22Rv1 (cell line): ENCODE data around the gene FBXO42.
A peak's percentile ranks its signal among the peaks of the same experiment; 100 is the strongest.

Experiments used
- H3K27ac ChIP-seq: fragments of 450-650 bp; 2 replicates; pipeline ENCODE4 v1.5.1; 2017
- ZFX ChIP-seq: fragments of 450-650 bp; IDR thresholded peaks from 2 replicates; pipeline ENCODE4 v1.6.1; 2017; ENCODE audit warnings: antibody characterized with exemption, borderline replicate concordance
- TF ChIP-seq, protein P1 (sequence below): fragments of 450-650 bp; IDR thresholded peaks from 2 replicates; pipeline ENCODE4 v1.5.1; 2017; ENCODE audit warnings: mild to moderate bottlenecking

Gene FBXO42

DNA sequence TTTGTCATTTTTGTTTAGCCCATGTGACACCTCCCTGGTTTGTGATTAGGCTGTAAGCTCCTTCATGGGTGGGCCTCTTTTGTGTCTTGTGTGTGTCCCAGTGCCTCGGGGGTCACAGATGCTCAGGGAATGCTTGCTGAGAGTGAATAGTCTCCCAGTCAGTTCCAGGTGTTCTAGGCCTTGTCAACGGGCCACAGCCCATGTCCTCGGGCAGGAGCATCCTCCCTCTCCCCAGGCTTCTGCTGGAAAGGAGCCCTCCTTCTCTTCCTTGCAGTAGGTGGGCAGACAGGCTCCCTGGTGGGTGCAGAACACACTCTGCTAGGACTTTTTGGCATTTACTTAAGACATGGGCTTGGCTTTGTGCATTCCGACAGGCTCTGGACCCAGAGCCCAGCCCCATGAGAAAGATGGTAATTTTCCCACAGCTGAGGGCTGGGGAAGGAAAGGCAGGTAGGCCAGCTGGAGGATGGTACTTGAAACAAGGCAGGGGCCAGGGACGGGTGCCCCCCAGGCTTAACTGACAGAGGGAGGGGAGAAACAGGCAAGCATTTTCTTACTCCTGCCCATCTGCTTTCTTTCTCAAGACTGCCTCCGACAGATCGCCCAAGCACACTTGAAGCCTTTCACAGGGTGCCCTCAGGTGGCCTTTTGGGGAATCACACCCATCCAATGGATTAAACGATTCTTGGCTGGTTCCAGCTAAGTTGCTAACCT is 108.2 kb downstream of the FBXO42 start:
- no peak for TF ChIP-seq ZFX
- TF ChIP-seq, protein P1, sequence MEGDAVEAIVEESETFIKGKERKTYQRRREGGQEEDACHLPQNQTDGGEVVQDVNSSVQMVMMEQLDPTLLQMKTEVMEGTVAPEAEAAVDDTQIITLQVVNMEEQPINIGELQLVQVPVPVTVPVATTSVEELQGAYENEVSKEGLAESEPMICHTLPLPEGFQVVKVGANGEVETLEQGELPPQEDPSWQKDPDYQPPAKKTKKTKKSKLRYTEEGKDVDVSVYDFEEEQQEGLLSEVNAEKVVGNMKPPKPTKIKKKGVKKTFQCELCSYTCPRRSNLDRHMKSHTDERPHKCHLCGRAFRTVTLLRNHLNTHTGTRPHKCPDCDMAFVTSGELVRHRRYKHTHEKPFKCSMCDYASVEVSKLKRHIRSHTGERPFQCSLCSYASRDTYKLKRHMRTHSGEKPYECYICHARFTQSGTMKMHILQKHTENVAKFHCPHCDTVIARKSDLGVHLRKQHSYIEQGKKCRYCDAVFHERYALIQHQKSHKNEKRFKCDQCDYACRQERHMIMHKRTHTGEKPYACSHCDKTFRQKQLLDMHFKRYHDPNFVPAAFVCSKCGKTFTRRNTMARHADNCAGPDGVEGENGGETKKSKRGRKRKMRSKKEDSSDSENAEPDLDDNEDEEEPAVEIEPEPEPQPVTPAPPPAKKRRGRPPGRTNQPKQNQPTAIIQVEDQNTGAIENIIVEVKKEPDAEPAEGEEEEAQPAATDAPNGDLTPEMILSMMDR, result peak; percentile 90
- H3K27ac ChIP-seq, result no peak overlapping the region

DNA sequence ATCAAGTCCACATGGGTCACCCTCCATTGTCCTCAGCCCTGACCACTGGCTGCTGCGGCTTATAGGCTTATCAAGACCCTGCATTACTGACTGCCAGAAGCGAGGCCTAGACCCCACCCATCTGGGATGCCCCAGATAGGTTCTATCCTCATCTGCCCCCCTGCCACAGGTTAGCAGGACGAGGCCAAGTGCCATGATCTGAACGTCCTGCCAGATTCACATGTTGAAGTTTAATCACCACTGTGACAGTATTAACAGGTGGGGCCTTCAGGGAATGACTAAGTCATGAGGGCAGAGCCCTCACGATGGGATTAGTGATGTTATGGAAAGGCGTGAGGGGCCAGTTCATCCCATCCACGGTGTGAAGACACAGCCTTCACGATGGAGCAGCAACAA is 109.1 kb downstream of the FBXO42 start:
- TF ChIP-seq, protein P1, result no peak
- no peak for TF ChIP-seq ZFX

DNA sequence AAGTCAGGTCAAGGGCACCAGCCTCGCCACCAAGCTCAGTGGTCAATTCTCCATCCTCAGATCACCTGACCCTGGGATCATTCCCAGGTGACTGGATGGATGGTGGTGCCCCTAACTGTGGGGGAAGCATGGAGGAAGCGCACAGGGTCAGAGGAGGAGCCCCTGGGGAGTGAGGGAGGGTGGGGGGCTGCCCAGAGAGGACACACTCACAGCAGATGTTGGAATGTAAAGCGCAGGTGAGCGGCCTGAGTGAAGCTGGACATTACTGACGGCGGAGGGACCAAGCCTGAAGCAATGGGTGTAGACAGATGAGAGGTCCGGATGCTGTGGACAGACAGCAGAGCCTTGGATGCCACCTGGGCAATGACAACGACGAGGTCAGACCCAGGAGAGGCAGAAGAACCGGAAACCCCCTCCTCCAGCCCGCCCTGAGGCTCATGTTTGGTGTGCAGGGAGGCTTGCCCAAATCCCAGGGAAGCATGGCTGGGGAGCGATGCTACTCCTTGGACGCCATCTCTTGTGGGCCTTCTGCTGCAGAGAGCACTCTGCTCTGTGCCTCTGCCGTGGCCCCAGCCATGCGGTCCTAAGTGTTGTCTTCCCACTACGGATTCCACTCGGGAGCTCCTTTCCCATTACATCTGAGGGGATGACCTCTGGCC is 109.6 kb downstream of the FBXO42 start:
- no peak overlapping the region for H3K27ac ChIP-seq
- TF ChIP-seq, protein P1, result no peak
- no peak for TF ChIP-seq ZFX

More for the DNA sequence above, 109.1 kb downstream of the FBXO42 start:
- no peak overlapping the region for H3K27ac ChIP-seq

DNA sequence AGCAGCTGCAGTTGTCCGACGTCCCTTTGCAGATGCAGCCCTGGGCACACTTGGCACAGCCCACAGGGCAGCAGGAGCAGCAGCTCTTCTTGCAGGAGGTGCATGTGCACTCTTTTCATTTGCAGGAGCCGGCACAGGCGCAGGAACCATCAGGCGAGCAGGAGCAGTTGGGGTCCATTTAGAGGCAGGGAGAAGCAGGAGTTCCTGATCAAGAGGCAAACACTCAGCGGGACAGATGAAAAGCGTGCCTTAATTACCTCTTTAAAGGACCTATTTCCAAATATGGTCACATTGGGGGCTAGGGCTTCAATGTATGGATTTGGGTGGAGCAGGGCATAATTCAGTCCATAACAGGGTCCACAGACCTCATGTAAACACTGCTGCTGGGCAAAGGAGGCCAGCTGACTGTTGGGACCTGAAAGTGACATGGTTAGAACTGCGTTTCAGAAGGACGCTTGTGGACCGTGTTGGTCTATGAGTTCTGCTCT is 111.0 kb downstream of the FBXO42 start:
- H3K27ac ChIP-seq, result no peak overlapping the region
- TF ChIP-seq, protein P1, result no peak
- no peak for TF ChIP-seq ZFX

DNA sequence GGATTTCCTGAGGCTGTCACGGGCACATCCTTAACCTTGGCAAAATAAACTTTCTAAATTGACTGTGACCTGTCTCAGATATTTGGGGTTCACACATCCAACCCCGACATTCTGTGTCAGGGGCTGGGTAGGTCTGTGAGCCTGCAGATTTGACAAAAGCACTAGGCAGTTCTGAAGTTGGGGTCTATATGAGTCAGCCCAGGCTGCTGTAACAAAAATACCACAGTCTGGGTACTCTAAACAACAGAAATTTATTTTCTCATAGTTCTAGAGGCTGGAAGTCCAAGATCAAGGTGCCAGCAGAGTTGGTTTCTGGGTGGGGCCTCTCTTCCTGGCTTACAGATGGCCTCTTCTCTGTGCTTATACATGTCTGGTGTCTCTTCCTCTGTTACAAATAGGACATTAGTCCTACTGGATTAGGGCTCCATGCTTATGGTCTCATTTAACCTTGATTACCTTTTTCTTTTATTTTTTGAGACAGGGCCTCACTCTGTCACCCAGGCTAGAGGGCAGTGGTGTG is 112.2 kb downstream of the FBXO42 start:
- H3K27ac ChIP-seq, result no peak overlapping the region
- TF ChIP-seq, protein P1, result no peak
- TF ChIP-seq ZFX, result no peak

DNA sequence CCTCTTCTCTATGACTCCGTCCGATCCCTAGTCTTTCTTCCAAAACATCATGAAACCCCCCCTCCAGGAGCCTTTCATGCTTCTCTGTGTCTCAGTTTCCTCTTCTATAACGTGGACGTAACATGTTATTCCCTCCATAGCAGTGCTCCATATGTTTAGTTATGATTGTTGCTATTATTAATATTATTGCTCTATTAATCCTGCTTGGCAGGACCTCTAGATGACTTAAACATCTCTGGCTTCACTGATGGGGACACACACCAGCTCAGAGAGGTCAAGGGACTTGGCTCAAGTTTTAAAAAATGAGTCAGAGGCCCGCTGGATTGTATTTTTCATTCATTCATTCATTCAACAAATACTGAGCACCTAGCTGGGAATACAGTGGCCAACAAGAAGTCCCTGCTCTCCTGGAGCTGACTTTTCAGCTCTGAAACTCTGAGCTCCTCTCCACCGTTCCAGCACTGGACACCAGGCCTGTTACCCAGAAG is 114.9 kb downstream of the FBXO42 start:
- peak overlapping the region; percentile 84 for H3K27ac ChIP-seq
- TF ChIP-seq ZFX, result no peak
- TF ChIP-seq, protein P1, result no peak
